ENCODE results near the gene USP17L11.
"Not testable (repeated sequence)": the region's sequence is repeated elsewhere in the genome, so short reads cannot be mapped to it uniquely, and the experiment has no call there.

USP17L11 gene

GRCh38 chr4:9215105-9215504 lies at the start of gene USP17L11:
TSS of gene USP17L11 (plus strand) at chr4:9215405. CDS start at chr4:9215405, 0 bp downstream.
- not testable (repeated sequence) for DNase-seq

- not testable (repeated sequence) for DNase-seq
These were observed 49.2 kb upstream of the USP17L11 start for GRCh38 chr4:9165990-9166389.

- DNase-seq: not testable (repeated sequence)
These were observed 45.3 kb upstream of the USP17L11 start, which contains the start of gene FAM90A26 for GRCh38 chr4:9169791-9170459. TSS of gene FAM90A26 (plus strand) at chr4:9170409. CDS start at chr4:9173173, 2,764 bp downstream.

GRCh38 chr4:9210357-9210756 lies 4.8 kb upstream of the USP17L11 start, which contains the start of gene USP17L10:
TSS of gene USP17L10 (plus strand) at chr4:9210657. CDS start at chr4:9210657, 0 bp downstream.
- not testable (repeated sequence) for DNase-seq

- not testable (repeated sequence) for DNase-seq
These were observed 504 bp upstream of the USP17L11 start for GRCh38 chr4:9214701-9215100.

- not testable (repeated sequence) for DNase-seq
These were observed 4.6 kb downstream of the USP17L11 start, which contains the start of gene USP17L12 for GRCh38 chr4:9219852-9220251. TSS of gene USP17L12 (plus strand) at chr4:9220152. CDS start at chr4:9220152, 0 bp downstream.

GRCh38 chr4:9224596-9224995 lies 9.4 kb downstream of the USP17L11 start, which contains the start of gene USP17L13:
TSS of gene USP17L13 (plus strand) at chr4:9224896. CDS start at chr4:9224896, 0 bp downstream.
- not testable (repeated sequence) for DNase-seq

- not testable (repeated sequence) for DNase-seq
These were observed 15.0 kb downstream of the USP17L11 start for GRCh38 chr4:9230249-9230648.

DNA sequence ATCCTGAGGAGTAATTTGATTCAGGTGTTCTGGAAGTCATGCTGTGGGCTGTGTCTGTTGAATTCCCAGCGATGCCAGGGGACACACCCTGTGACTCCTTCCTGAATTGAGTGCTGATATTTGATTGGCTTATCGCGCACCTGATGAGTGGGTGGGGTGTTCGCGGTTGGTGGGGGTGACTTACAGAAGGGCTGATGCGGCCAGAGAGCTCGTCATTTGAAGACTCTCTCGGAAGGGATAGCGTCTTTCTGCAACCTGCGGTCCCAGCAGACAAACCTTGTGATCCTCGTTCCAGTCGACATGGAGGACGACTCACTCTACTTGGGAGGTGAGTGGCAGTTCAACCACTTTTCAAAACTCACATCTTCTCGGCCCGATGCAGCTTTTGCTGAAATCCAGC lies 18.9 kb downstream of the USP17L11 start, which contains the start of gene USP17L15:
Gene USP17L15 (plus strand): TSS at position 301 of the 400 bp plus-strand sequence. CDS start 0 bp downstream, at position 301.
- not testable (repeated sequence) for DNase-seq

- DNase-seq: not testable (repeated sequence)
These were observed 23.3 kb downstream of the USP17L11 start for GRCh38 chr4:9238461-9238860.

GRCh38 chr4:9243579-9243978 lies 28.4 kb downstream of the USP17L11 start, which contains the start of gene USP17L17:
TSS of gene USP17L17 (plus strand) at chr4:9243879. CDS start at chr4:9243879, 0 bp downstream.
- not testable (repeated sequence) for DNase-seq

DNA sequence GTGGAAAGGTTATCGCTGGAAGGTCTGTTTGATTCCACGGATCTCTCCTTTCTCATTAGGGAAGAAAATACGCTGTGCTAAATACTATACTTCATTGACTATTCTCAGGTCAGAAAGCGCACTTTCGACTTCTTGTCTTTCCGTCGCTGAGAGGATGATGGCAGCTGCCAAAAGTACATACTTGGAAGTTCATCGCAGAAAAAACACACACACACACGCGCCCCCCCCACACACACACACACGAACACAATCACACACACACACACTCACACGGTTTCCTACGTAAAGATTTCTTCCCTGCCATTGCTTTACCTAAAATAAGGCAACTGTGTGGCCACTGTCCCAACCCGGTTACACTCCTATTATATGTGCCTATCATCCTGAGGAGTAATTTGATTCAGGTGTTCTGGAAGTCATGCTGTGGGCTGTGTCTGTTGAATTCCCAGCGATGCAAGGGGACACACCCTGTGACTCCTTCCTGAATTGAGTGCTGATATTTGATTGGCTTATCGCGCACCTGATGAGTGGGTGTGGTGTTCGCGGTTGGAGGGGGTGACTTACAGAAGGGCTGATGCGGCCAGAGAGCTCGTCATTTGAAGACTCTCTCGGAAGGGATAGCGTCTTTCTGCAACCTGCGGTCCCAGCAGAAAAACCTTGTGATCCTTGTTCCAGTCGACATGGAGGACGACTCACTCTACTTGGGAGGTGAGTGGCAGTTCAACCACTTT lies 32.9 kb downstream of the USP17L11 start, which contains the start of gene USP17L18:
Gene USP17L18 (plus strand): TSS at position 678 of the 728 bp plus-strand sequence. CDS start 0 bp downstream, at position 678.
- DNase-seq: not testable (repeated sequence)

DNA sequence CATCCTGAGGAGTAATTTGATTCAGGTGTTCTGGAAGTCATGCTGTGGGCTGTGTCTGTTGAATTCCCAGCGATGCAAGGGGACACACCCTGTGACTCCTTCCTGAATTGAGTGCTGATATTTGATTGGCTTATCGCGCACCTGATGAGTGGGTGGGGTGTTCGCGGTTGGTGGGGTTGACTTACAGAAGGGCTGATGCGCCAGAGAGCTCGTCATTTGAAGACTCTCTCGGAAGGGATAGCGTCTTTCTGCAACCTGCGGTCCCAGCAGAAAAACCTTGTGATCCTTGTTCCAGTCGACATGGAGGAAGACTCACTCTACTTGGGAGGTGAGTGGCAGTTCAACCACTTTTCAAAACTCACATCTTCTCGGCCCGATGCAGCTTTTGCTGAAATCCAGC lies 37.9 kb downstream of the USP17L11 start, which contains the start of gene USP17L19:
Gene USP17L19 (plus strand): TSS at position 301 of the 400 bp plus-strand sequence. CDS start 0 bp downstream, at position 301.
- DNase-seq: not testable (repeated sequence)

- not testable (repeated sequence) for DNase-seq
These were observed 42.6 kb downstream of the USP17L11 start, which contains the start of gene USP17L20 for GRCh38 chr4:9257824-9258223. TSS of gene USP17L20 (plus strand) at chr4:9258124. CDS start at chr4:9258124, 0 bp downstream.

DNA sequence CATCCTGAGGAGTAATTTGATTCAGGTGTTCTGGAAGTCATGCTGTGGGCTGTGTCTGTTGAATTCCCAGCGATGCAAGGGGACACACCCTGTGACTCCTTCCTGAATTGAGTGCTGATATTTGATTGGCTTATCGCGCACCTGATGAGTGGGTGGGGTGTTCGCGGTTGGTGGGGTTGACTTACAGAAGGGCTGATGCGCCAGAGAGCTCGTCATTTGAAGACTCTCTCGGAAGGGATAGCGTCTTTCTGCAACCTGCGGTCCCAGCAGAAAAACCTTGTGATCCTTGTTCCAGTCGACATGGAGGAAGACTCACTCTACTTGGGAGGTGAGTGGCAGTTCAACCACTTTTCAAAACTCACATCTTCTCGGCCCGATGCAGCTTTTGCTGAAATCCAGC lies 47.4 kb downstream of the USP17L11 start, which contains the start of gene USP17L21:
Gene USP17L21 (plus strand): TSS at position 301 of the 400 bp plus-strand sequence. CDS start 0 bp downstream, at position 301.
- not testable (repeated sequence) for DNase-seq

All from CD4-positive, alpha-beta T cell treated with Interleukin-17A for 4 hours (primary cell).